CD4-positive, alpha-beta T cell treated with Interleukin-6 at 100 ng/mL for 8 hours (primary cell): Measurements from ENCODE around the gene BANP.
"Not testable (repeated sequence)": the region's sequence is repeated elsewhere in the genome, so short reads cannot be mapped to it uniquely, and the experiment has no call there.

Experiments used
- DNase-seq: peaks from one replicate; pipeline ENCODE4 v3.0.0-alpha.2; 2020; ENCODE audit warnings: mixed read lengths, low spot score

Gene BANP

GRCh38 chr16:88087517-88087877 is 136.3 kb downstream of the BANP start:
- no peak for DNase-seq

GRCh38 chr16:88088161-88088581 is 136.9 kb downstream of the BANP start:
- DNase-seq = no peak

DNA sequence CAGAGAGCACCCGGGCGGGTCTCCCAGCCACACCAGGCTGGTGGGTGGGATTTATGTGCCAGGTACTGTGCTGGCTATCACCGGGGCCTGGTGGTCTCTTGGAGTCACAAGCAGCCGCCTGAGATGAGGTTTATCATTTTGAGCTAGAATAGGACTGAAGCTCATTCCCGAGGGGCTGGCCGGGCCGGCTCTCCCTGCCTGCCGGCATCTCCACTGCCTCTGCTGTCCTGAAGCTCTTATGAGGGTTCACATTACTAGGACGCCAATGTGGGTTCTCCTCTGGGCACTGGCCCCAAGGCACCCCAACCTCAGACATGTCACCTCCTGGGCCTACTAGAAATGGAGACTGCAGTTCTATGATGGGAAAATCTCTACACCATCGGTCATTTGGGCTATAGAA is 137.4 kb downstream of the BANP start:
- not testable (repeated sequence) for DNase-seq

GRCh38 chr16:88089071-88089470 is 137.8 kb downstream of the BANP start:
- DNase-seq = not testable (repeated sequence)

- not testable (repeated sequence) for DNase-seq
Observed at GRCh38 chr16:88089632-88090376, 138.6 kb downstream of the BANP start.

DNA sequence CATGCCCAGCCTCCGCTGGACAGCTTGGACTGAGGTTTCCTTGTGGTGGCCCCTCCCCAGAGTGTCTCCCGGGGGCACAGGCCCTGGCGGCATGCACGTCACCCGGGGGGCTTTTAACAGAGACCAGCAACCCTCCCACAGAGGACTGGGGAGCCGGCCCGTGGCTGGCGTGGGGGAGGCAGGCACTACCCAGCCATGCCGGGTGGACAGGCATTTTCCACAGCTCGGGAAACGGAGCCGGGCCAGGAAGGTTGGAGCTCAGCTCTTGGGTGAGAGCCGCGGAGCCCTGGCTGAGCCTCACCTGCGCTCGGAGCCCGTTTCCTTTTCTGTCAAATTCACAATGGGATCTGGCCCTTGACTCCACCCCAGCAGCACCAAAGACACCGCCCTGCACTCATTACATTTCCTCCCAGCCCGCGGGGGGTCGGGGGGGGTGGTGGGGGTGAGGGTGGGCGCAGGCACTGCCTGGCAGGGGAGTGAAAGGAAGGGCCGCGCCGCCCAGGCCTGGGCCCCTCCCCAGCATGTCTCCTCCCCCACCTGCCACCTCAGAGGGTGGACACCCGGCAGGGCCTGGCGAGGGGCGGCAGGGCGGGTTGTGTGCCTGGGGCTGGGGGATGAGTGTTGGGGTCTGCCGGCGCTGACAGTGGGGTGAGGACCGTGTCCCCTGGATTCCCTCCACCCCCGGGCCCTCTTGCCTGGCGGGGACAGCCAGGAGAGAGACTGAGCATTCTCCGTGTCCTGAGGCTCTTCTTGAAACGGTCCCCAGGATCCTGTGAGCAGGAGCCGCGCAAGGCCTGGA is 139.3 kb downstream of the BANP start:
- not testable (repeated sequence) for DNase-seq

GRCh38 chr16:88091221-88091971 is 140.2 kb downstream of the BANP start:
- DNase-seq = not testable (repeated sequence)

DNA sequence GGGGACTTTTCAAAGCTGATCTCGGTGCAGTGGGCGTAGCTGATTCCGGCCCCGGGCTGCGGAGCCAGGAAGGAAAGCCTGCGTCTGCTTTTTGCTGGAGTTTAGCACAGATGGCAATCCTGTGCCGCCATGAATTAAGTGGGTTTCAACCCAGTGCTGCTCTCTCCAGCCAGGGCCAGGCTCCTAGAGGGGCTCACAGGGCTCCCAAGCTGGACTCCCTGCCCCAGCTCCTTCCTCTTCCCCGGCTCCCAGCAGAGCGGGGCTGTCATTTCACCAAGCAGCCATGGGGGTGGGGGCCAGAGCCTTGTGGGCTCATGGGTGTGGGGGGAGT is 140.7 kb downstream of the BANP start:
- DNase-seq = not testable (repeated sequence)

DNA sequence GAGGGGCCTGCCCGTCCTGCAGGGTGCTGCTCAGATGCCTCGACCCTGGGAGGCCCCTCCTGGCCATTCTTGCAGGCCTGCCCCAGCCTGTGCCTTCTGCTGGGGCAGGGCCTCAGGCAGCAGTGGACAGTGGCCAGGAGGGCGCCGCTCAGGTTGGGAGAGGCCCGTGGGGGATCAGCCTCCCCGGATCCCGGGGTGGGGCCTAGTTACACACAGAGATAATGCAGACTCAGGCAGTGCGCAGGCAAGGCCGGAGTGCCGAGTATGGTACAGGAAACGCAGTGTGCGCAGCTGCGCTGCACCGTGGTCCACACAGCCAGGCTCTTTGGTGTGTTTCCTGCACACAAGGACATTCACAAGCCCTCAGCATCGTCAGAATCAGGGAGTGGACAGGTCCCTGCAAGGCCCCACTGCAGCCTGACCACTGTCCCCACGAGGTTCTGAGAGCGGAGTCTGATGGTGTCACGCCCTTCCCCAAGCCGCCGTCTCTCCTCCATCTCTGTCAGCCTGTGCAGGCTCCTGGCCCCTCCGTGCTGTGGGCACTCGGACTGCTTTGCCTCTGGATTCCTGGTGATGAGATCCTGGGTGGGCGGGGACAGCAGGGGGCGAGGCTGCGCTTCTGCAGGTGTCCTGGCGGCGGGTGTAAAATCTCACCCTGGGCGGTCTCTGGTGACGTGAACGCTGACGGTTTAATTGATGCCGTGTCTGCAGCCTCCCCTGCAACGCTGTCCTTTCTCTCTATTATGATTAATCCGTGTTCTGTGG is 141.7 kb downstream of the BANP start:
- DNase-seq = not testable (repeated sequence)

GRCh38 chr16:88093556-88094252 is 142.5 kb downstream of the BANP start:
- not testable (repeated sequence) for DNase-seq

DNA sequence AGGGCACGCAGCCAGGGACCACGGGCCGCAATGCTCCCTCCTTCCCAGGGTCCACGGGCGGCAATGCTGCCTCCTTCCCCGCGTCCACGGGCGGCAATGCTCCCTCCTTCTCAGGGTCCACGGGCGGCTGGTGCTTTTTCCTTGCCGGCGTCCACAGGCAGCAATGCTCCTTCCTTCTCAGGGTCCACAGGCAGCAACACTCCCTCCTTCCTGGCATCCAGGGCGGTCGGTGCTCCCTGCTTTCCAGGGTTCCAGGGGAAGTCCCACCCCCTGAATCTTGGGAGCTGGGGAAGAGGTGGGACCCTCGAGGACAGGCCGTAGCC is 143.0 kb downstream of the BANP start:
- not testable (repeated sequence) for DNase-seq

- DNase-seq = not testable (repeated sequence)
Observed at GRCh38 chr16:88094900-88095299, 143.7 kb downstream of the BANP start.

DNA sequence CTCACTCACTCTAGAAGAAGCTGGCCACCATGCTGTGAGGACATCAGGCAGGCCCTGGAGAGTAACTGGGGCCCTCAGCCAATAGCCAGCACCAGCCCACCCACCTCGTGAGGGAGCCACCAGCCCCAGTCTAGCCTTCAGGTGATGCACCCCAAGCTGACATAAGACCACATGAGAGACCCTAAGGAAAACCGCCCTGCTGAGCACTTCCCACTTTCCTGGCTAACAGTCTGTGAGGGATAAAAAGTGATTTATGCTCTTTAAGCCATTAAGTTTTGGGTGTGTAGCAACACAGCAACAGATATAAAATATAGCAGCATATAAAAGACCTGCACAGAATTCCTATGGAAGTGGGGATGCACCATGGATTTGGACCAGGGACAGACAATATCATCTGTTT is 145.4 kb downstream of the BANP start:
- DNase-seq = not testable (repeated sequence)

DNA sequence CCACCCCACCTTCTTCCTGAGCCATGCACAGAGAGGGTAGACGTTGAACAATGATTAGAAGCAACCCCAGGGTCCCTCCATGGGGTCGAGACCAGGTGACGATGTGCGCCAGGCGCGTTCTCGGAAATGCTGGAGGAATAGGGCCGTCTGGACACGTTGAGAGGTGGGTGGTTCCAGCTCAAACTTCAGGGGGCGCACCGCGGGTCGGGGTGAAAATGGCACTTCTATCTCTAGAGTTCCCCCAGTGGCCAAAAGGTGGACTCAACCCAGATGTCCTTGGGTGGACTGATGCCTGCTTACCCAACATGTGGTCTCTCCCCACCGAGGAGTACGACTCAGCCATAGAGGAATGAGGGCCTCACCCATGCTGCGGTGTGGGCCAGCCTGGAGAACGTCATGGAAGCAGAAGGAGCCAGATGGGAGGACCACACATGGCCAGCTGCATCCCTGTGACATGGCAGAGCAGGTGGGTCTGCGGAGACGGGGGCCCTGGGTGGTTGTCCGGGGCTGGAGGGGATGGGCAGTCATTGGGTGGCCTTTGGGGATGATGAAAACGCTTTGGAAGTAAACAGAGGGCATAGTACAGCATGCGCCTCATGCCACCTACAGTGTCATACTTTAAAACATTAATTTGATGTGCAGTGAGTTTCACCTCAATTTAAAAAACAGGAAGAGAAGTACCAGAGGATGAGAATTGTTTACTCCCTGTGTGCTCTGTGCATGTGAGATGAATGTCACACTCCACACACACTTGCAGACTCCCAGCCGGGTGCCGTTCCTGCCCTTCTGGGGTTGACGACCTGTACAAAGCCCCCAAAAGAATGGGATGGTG is 147.7 kb downstream of the BANP start:
- not testable (repeated sequence) for DNase-seq

DNA sequence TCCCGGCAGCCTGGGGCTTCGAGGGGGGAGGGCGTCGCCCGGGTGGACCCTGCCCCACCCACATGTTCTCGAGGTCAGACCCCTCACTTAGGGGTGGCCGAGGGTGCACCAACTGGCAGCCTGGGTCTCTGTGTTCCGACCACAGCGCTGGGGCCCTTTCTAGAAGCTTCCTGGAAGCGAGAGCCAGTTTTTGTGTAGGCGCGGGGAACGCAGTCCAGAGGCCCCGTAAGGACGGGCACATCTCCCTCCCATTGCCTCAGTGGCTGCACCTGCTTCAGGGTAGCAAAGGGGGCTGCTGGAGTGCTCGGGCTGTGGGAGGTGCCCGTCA is 148.3 kb downstream of the BANP start:
- DNase-seq = no peak

GRCh38 chr16:88099956-88100355 is 148.7 kb downstream of the BANP start:
- DNase-seq = not testable (repeated sequence)

GRCh38 chr16:88100801-88101622 is 149.8 kb downstream of the BANP start:
- DNase-seq = not testable (repeated sequence)

GRCh38 chr16:88101623-88102105 is 150.4 kb downstream of the BANP start:
- not testable (repeated sequence) for DNase-seq

- no peak for DNase-seq
Observed at GRCh38 chr16:88102597-88102996, 151.4 kb downstream of the BANP start.

GRCh38 chr16:88103011-88103410 is 151.8 kb downstream of the BANP start:
- no peak for DNase-seq
